ENCODE data around the gene ZBTB46. TPM values are rescaled to one million over a fixed set of nuclear protein-coding genes. Genes with fewer than 3 reads are reported as not detected.
A peak's percentile ranks its signal among the peaks of the same experiment; 100 is the strongest.

The ZBTB46 gene
- total RNA-seq, 1 donor from 2014 or later: 1.7 TPM

DNA sequence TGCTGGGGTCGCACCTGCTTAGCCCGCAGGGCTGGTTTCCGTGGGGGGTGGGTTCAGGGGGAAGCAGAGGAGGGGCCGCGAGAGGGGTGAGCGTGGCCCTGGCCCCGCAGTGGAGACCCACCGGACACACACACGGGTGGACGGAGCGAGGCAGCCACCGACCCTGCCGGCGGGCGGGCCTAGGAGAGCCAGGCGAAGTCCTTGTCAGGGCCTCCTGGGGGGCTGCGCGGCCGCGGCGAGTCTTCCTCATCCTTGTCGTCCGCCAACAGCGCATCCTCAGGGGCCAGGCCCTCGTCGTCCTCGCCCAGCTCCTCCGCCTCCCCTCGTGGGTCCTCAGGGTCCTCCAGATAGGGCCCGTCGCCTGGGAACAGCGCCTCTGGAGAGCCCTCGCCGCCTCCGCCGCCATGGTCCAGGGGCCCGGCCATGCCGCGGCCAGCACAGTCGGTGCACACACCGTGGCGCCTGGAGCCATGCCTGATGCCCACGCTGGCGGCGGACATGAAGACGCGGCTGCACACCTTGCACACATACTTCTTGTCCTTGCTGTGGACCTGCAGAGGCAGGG is 84.2 kb downstream of the ZBTB46 start:
- DNase-seq (ENCODE audit: low spot score): no peak

DNA sequence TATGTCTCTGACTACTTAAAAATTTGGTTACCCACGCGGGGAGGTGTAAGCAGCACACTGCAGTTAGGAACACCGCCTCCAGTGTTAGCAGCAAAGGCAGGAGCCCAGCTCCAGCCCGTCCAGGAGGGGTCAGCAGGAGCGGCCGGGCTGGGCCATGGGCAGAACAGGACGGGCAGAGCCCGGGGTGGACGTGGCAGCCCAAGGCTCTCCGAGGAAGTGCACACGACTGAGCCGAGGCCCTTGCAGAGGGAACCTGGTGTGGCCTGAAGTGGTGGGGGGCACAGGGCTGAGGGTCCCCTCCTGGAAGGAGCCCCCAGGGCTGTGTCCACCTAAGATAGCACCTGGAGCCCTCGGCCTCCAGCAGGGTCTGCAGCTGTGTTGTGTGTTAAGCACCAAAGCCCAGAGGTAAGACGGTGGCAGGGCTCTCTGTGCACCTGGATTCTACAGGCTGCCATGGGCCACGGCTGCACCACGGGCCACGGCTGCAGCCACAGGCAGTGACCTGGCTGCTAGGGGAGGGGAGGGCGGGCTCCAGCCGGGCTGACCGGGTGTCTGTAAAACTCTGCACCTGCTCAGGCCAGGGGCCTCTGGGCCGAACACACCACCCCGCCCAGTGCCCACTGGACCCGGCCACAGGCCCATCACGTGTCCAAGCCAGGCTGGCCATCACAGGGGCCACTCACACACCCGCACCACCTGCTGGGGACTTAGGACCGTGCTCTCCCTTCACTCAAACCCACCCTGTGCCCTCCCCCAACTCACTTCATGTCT is 84.9 kb downstream of the ZBTB46 start:
- DNase-seq (ENCODE audit: low spot score): no peak

DNA sequence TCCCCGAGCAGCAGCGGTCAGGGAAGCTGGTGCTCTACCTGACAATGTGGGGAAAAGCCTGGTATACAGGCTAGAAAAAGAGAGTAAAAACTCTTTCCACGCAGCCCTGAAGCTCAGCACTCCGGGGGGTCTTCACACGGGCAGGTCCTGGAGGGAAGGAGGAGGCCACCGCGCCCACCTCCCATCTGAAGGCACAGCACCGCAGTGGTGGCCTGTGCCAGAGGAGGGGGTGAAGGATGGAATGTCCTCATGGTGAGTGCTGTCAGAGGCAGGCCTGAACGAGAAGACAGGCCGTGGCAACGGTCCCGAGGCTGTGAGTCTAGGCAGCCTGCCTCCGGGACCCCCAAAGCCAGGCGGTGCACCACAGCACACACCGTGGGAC is 85.6 kb downstream of the ZBTB46 start:
- DNase-seq (ENCODE audit: low spot score): no peak

DNA sequence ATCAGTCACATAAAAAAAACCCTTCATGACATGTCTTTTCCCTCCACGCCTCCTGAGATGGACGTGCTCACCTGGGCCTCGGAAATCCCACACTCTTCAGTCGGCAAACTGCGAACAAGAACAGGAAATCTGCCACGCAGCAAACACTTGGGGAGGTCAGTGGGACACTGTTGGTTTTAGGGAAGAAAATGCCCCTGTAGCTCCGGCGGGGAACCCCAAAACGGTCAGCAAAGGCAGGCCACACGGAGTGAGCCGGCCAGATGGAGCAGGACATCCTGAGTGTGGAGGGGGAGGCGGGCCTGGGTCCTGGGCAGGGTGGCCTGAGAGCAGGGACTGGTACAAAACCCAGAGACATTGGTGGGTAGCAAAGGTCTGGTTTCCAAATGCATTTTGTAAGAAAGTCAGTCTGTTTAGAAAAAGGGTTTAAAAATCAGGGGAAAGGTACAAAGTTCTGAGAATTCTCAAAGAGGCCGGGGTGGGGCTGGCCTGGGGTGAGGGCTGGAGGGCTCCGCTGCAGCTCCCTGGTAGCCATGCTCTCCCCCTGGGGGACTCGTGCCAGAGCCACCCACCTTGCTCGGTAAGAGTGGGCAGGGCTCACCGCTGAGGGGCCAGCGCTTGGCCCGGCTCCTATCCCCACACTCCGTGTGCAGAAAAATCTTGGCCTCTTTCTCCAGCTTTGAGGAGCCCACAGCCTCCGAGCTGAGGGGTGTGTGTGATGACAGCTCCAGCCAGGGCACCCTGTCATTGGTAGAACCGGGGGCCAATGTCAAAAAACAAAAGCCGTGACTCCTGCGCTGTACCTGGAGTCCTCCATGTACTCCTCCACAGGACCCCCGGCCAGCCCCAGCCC is 86.3 kb downstream of the ZBTB46 start:
- DNase-seq (ENCODE audit: low spot score): no peak

DNA sequence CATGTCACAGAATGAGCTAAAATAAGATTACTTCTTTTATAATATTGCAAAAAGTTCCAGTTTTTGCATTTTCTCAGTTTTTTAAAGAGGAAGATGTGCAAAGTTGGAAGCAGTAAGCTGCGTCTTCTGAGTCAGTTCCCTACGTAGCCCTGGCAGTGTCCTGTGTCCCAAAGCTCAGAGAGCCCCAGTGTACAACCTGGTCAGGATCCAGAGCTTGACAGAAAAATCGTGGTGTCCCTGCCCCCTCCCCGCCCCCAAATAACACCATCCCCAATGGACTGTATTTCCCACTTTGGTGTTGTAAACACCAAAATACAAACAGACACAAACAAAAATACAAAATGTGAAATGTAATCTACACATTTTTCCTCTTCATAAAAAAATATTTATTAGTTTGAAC is 86.9 kb downstream of the ZBTB46 start:
- no peak for DNase-seq (ENCODE audit: low spot score)

DNA sequence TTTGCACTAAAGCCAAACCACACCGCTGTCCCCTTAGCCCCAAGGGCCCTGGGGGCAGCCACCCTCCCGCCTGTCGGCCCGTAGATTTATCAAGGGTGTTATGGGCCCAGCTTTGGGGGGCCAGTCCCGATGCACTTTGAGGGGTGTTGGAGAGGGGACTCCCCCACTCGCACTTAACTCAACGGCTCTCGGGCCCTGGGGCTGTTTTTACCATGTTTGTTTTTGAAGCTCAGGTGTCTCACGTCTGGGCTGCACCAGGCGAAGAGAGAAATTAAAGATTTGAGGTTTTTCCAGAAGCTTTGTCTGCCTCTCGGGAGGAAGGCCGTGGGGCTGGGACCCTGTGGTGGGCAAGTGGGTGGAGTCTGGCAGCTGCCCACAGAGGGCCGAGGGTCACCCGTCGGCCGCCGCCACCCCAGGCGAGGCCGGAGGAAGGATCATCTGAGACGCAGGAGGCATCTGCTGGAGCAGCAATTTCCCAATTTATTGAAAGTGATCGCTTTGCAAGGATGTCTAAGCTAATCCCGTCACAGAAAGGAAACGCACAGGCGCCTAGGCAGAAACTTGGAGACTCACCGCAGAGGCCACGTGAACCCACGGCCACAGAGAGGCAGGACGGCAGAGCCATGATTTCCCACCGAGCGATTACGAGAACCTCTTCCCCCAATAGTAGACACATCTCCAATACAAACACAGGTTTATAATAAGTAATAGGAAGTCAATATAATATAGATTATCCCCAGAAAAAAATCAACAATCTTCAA is 87.7 kb downstream of the ZBTB46 start:
- DNase-seq (ENCODE audit: low spot score): no peak

DNA sequence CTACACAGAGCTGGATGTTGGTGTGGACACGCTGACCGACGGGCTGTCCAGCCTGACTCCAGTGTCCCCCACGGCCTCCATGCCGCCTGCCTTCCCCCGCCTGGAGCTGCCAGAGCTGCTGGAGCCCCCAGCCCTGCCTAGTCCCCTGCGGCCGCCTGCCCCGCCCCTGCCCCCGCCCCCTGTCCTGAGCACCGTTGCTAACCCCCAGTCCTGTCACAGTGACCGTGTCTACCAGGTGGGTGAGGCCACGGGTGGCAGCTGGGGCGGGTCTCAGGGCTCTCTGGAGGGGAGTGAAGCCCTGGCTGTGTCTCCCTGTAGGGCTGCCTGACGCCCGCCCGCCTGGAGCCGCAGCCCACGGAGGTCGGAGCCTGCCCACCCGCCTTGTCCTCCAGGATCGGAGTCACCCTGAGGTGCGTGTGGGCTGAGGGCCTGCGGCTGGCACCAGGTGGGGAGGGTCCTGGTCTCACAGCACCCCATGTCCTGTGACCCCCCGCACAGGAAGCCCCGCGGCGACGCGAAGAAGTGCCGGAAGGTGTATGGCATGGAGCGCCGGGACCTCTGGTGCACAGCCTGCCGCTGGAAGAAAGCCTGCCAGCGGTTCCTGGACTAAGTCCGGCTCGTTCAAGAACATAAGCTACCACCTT is 88.6 kb downstream of the ZBTB46 start:
- no peak for DNase-seq (ENCODE audit: low spot score)

DNA sequence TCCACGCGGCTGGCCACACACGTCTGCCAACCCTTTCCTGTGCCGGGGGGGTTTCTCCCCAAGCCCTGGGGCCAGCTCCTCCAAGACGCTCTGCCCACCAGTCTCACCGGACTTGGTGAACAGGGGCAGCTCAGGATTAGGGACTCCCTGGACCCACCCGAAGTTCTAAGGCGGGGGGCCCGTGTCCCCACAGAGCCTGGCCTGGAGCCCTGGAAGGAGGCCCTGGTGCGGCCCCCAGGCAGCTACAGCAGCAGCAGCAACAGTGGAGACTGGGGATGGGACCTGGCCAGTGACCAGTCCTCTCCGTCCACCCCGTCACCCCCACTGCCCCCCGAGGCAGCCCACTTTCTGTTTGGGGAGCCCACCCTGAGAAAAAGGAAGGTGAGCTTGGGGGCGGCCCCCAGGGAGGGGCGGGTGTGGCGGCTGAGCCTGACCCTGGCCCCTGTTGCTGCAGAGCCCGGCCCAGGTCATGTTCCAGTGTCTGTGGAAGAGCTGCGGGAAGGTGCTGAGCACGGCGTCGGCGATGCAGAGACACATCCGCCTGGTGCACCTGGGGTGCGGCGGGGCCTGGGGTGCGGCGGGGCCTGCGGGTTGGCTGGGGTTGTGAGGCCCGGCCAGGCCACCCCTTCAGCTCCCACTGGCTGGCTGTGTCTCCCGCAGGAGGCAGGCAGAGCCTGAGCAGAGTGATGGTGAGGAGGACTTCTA is 89.2 kb downstream of the ZBTB46 start:
- no peak for DNase-seq (ENCODE audit: low spot score)

DNA sequence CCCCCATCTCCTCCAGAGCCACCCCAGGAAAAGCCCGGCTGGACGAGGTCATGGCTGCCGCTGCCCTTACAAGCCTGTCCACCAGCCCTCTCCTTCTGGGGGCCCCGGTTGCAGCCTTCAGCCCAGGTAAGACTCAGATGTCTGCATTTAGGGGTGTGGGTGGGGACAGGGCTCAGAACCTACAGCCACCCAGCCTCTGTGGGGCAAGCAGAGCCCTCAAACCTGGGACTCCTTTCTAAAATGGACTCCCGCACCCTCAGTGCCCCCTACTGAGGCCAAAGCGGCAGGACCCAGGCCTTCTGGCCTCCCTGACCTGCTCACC is 89.7 kb downstream of the ZBTB46 start:
- DNase-seq (ENCODE audit: low spot score): no peak

DNA sequence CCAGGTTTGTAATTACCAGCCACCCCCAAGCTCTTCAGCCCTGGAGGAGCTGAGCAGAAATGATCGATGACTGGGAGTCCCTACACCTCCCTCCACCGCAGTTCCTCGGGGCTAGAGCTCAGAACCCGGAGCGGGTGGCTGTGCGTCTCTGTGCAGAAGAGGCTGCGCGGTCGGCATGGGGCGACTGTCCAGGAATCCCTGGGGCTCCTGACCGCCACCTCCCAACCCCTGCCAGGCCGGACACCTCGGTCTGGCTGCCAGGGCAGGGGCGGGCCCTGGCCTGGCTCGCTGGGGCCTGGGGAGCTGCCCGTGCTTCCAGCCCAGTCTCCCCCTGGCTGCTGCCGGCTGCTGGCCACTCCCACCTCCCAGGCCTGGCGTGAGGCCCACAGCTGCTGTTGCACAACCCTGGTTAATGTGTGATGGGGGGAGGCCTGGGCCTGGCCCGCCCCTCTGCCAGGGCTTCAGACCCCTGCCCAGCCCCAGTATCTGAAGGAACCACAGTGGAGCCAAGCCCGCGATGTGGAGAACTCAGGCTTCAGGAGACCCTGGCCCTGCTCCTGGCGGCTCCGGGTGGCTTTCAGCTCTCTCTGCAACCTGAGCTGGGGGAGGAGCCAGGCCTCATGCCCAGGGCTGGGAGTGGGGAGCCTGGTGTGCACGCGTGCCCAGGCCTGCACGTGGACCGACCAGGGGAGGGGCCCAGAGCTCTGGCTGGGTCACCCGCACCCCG is 90.3 kb downstream of the ZBTB46 start:
- DNase-seq (ENCODE audit: low spot score): peak; percentile 95

DNA sequence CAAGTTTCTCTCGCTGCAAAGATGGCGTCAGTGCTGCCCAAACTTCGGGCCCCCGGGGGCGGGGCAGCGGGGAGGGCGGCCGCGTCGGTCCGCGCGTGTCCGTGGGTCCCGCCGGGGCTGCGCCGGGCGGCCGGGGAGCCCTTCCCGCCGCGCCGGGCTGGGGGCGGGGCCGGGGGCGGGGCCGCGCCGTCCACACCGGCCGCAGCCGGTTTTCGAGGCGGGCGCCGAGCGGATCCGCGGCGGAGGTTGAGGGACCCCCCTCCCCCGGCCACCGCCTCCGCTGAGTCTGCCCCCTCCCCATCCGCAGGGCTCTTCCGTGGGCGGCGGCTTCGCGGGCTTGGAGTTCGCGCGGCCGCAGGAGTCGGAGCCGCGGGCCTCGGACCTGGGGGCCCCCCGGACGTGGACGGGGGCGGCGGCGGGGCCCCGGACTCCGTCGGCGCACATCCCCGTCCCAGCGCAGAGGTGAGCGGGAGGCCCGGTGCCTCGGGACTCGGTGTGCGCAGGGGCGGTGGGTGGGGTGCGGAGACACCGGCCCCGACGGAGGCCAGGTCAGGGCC is 90.9 kb downstream of the ZBTB46 start:
- peak; percentile 63 for DNase-seq (ENCODE audit: low spot score)

DNA sequence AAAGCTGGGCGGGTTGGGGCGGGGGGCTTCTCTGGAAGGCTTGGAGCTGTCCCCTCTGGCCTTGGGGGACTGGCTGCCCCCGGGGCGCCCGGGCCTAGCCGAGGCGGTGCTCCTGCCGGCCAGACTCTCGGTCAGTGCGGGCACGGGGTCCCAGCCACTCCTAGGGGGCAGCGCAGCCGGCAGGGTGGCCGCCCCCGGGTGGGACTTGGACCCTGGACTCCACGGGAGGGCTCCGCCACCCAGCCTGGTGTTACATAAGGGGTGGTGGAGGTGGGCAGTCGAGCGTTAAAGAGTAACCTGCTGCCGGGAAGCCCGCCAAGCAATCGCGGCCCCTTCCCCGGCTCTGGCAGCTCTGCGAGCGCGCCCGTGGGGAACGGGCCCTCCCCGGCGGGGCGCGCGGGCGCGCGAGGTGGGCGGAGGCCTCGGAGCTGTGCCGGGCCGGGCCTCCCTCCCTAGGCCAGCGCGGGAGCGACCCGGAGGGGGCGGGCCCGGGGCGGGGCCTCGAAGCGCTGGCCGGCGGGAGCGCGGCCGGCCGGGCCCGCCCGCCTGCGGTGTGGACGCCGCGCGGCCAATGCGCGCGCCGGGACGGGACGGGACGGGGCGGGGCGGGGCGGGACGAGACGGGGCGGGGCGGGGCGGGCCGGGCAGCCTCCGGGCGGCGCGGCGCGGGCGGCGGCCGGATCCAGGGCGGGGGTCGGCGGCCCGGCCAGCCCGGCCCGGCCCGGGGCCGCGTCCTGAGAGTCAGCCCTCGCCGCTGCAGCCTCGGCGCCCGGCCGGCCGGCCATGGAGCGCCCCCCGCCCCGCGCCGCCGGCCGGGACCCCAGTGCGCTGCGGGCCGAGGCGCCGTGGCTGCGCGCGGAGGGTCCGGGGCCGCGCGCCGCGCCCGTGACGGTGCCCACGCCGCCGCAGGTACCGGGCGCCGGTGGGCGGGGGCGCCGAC is 91.7 kb downstream of the ZBTB46 start, which contains the start of gene SLC2A4RG:
TSS of gene SLC2A4RG (plus strand) at position 647 of the 940 bp plus-strand sequence. CDS start at position 784, 137 bp downstream.
- peak; percentile 85 for DNase-seq (ENCODE audit: low spot score)

DNA sequence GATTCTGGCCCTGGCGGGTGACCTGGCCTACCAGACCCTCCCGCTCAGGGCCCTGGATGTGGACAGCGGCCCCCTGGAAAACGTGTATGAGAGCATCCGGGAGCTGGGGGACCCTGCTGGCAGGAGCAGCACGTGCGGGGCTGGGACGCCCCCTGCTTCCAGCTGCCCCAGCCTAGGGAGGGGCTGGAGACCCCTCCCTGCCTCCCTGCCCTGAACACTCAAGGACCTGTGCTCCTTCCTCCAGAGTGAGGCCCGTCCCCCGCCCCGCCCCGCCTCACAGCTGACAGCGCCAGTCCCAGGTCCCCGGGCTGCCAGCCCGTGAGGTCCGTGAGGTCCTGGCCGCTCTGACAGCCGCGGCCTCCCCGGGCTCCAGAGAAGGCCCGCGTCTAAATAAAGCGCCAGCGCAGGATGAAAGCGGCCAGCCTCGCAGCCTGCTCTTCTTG is 92.4 kb downstream of the ZBTB46 start:
- DNase-seq (ENCODE audit: low spot score): peak; percentile 53

DNA sequence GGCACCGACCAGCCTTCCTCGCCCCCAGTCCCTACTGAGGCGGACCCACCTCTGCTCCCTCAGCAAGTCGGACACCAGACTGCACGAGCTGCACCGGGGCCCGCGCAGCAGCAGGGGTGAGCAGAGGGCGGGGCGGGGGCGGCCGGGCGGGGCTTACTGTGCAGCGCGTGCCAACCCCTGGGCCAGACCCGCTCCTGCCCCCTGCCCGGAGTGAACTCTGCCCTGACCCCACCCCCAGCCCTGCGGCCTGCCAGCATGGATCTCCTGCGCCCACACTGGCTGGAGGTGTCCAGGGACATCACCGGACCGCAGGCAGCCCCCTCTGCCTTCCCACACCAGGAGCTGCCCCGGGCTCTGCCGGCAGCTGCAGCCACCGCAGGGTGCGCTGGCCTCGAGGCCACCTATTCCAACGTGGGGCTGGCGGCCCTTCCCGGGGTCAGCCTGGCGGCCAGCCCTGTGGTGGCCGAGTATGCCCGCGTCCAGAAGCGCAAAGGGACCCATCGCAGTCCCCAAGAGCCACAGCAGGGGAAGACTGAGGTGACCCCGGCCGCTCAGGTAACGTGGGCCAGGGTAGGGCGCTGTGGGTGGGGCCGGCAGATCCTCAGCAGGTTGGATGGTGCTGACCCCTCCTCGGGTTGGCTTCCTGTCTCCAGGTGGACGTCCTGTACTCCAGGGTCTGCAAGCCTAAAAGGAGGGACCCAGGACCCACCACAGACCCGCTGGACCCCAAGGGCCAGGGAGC is 92.9 kb downstream of the ZBTB46 start:
- DNase-seq (ENCODE audit: low spot score): no peak

DNA sequence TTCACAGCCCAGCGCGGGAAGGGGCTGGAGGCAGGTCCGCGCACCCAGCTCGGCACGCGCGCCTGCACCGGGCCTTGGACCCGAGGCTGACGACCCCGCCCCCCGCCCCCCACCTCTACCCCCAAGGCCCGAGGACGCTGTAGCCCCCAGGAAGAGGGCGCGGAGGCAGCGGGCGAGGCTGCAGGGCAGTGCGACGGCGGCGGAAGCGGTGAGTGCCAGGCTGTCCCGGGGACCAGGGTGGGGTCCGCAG is 93.4 kb downstream of the ZBTB46 start:
- DNase-seq (ENCODE audit: low spot score): no peak

DNA sequence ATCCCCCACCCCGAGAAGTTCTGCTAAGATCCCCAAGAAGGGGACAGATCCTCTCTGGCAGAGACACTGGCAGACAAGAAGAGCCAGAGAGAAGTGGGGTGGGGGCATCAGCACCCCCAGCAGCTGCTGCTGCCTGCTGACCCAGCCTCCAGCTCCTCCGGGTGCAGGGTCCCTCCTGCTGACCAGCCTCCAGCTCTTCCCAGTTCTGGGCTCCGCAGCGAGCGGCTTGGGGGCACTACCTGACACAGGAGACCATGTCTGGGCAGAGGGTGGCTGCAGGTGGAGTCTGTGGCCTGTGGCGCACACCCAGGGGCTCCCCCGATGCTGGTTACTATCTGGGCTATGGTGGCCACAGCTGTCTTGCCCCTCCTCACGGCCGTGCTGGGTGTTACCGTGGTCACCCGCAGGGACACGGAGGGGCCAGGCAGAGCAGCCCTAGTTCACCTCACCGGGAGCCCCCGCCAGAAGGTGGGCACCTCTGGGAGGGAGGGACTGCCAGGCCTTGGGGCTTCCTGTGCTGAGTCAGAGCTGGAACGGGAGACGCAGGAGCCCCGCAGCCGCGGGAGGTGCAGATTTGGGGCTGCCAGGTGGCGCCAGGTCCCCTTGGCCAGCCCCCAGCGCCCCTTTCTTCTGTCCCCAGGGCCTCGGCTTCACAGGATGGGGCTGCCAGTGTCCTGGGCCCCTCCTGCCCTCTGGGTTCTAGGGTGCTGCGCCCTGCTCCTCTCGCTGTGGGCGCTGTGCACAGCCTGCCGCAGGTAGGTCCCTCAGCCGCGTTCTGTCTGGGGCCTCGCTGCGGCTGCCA is 94.0 kb downstream of the ZBTB46 start:
- DNase-seq (ENCODE audit: low spot score): no peak

All from umbilical cord (tissue), 2 donors.